NOMO-1 treated with DMSO at 0.1 percent for 48 hours (cell line): ENCODE results near the gene PCNX2.

Experiments
- DNase-seq: peaks from one replicate; lab custom pipeline; 2025; ENCODE audit not compliant: unreplicated experiment; lab: John Stamatoyannopoulos, UW

Gene PCNX2

GRCh38 chr1:233295237-233295974 lies at the start of gene PCNX2:
Gene PCNX2 (minus strand): TSS chr1:233295725. CDS start chr1:233295478, 247 bp downstream.
- DNase-seq, result peak; percentile 31

- no peak for DNase-seq
These were observed 47.7 kb upstream of the PCNX2 start for GRCh38 chr1:233343262-233343661.

DNA sequence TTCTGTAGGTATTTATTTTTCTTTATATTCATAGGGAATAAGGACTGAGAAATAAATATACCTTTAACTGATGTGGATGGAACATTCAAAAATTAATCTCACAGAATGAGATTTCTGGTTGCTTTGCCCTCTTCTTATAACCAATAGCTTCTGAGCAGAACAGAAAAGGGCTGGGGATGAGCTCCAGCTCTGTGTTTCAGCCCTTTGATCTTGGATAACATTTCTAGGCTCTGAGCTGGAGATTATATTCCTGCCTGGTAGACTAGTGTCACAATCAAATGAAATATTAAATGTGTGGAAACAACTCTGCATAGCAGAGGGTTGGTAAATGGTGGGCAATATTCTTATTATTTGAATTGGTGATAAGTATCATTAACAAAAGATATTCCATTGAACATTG lies 46.6 kb upstream of the PCNX2 start:
- DNase-seq, result no peak

DNA sequence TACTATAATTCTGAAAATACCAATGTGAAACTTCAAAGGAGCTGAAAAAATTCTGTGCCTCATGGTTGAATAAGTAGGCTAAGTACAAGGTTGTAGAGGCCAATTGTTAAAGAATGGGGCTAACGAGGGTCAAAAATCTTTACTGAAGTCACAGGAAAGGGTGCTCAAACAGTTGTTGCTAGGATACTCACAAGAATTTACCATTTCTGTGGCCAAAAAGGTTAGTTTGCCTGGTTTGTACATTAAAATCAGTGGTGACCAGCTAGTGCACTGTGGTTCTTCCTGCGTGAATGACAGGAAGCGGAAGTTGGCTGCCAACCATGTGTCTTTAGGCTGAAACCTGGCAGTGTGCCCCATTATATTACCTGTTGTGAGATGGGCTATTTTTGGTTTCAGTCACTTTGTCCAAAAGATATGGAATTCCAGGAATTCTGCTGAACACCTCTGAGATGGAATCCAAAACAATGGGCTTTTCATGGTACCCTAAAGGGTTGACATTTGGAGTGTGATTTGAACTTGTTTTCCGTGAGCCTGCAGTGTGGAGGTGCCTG lies 45.5 kb upstream of the PCNX2 start:
- DNase-seq, result no peak

GRCh38 chr1:233340031-233340555 lies 44.6 kb upstream of the PCNX2 start:
- no peak for DNase-seq

GRCh38 chr1:233338102-233338501 lies 42.6 kb upstream of the PCNX2 start:
- no peak for DNase-seq

GRCh38 chr1:233337505-233337904 lies 42.0 kb upstream of the PCNX2 start:
- no peak for DNase-seq

- no peak for DNase-seq
These were observed 41.3 kb upstream of the PCNX2 start for GRCh38 chr1:233336554-233337456.

- DNase-seq, result no peak
These were observed 38.6 kb upstream of the PCNX2 start for GRCh38 chr1:233334092-233334491.

DNA sequence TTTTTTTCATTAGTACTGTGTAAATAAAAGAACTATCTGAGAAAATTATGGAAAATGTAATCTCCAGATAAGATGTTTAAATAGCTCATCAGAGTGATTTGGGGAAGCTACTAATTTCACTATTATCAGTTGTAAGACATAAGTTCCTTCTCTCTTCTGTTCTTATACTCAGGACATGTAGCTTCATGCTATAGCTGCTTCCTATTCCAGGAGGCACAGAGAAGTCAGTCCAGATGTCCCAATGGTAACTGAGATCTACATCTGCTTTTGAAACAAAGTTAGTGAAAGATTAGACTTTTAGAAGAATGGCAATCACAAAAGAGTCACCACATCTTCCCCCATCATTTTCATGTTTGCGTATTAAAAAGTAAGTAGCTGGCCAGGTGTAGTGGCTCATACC lies 37.6 kb upstream of the PCNX2 start:
- no peak for DNase-seq

- no peak for DNase-seq
These were observed 36.4 kb upstream of the PCNX2 start for GRCh38 chr1:233331676-233332519.

DNA sequence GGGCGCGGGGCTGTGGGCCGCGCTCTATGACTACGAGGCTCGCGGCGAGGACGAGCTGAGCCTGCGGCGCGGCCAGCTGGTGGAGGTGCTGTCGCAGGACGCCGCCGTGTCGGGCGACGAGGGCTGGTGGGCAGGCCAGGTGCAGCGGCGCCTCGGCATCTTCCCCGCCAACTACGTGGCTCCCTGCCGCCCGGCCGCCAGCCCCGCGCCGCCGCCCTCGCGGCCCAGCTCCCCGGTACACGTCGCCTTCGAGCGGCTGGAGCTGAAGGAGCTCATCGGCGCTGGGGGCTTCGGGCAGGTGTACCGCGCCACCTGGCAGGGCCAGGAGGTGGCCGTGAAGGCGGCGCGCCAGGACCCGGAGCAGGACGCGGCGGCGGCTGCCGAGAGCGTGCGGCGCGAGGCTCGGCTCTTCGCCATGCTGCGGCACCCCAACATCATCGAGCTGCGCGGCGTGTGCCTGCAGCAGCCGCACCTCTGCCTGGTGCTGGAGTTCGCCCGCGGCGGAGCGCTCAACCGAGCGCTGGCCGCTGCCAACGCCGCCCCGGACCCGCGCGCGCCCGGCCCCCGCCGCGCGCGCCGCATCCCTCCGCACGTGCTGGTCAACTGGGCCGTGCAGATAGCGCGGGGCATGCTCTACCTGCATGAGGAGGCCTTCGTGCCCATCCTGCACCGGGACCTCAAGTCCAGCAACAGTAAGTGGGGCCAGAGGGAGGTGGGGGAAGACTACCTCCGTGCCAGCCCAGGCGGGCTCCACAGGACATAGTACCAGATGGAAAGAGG lies 32.8 kb upstream of the PCNX2 start:
- no peak for DNase-seq

DNA sequence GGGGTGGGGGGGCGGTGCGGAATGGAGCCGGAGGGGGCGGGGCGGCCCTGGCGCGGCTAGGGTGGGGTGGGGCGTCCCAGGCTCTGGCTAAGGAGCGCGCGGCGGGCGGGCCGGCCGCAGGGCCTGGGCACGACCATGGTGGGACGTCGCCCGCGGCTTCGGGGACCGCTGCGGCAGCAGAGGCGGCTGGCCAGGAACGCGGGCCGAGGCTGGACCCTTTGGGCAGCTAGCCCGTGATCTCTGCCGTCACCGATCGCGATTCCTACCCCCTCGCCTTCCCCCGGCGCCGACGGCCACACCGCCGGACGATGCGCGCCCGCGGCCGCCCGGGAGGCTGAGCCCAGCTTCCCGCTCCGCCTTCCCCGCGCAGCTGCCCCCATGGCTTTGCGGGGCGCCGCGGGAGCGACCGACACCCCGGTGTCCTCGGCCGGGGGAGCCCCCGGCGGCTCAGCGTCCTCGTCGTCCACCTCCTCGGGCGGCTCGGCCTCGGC lies 32.2 kb upstream of the PCNX2 start, which contains the start of gene MAP3K21:
Gene MAP3K21 (plus strand): TSS at position 74 of the 491 bp plus-strand sequence. CDS start 305 bp downstream, at position 379.
- DNase-seq, result no peak

GRCh38 chr1:233326811-233327650 lies 31.5 kb upstream of the PCNX2 start:
- DNase-seq, result peak; percentile 92

- DNase-seq, result no peak
These were observed 30.8 kb upstream of the PCNX2 start for GRCh38 chr1:233326319-233326718.

- no peak for DNase-seq
These were observed 28.2 kb upstream of the PCNX2 start for GRCh38 chr1:233323718-233324117.

DNA sequence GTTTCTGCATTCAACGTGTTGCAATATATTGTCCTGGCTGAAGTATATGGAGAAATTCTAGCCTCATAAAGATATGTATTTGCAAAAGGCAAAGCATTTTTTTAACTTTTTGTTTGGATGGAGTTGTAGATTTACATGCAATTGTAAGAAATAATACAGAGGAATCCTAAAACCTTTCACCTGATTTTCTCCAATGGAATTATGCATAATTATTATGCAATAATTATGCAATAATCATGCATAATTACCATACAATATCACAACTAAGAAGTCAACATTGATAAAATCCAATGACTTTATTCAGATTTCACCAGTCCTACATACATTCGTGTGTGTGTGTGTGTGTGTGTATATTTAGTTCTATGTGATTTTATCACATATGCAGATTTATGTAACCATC lies 24.5 kb upstream of the PCNX2 start:
- no peak for DNase-seq

- no peak for DNase-seq
These were observed 23.7 kb upstream of the PCNX2 start for GRCh38 chr1:233319272-233319671.

DNA sequence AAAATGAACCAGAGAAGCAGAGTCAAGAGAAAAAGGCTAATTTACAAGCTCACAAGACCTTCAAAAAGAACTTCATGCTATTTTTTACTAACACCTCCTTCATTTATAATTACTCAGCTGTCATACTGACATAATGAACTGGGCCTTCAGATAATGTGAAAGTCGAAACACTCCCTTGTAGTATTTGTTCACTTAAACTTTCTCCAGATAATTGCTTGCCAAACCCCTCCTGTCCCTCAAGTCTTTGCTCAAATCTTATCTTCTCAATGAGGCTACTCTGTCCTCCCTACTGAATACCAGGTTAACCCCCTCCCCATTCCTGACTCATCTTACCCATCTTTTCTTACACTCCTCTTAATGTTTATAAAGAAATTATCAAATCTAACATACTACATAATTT lies 20.9 kb upstream of the PCNX2 start:
- DNase-seq, result no peak
